Testis (tissue), 2 donors: ENCODE results near the gene CERS4.

Experiments
- CTCF ChIP-seq, 3 experiments: fragments of 450-650 bp in 2 of 3; fragments of 200-600 bp in 1 of 3; sonication (generic) in 1 of 3; IDR thresholded peaks; one replicate each; pipeline ENCODE4 v1.5.1; 2016 to 2019; ENCODE audit warnings: antibody characterized with exemption in 3 of 3, mild to moderate bottlenecking in 2 of 3, moderate library complexity in 1 of 3
- POLR2A ChIP-seq: fragments of 450-650 bp; IDR thresholded peaks from one replicate; pipeline ENCODE4 v1.6.1; 2017; ENCODE audit warnings: antibody characterized with exemption, mild to moderate bottlenecking, moderate library complexity

DNA sequence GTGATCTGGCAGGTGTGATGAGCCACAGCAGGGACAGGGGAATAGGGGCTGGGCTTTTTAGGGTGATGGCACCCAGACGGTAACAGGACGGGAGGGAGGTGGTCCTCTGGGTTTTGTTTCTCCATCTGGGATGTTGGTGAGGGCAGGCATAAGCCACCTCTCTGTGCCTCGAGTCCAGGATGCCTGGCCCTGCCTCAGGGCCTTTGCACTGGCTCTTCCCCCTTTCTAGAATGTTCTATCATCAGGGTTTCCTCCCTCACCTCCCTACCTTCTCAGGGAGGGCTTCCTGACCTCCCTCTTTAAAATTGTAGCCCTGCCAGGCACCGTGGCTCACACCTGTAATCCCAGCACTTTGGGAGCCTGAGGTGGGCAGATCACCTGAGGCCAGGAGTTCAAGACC, 6.6 kb downstream of the CERS4 start:
- TF ChIP-seq CTCF (IDR thresholded peaks at IDR 0.05) (no peak), POLR2A (no peak)
